H54 (cell line): ENCODE measurements around the gene CEBPG.

Experiments used
- DNase-seq: peaks from one replicate; pipeline ENCODE4 v3.0.0; 2011; ENCODE audit warnings: low spot score, mixed read lengths; ENCODE audit not compliant: insufficient read length
- FAIRE-seq: peaks from 3 replicates; lab custom pipeline; 2011; peaks lifted over from hg19 to GRCh38; lab: Jason Lieb, UNC
- POLR2A ChIP-seq: IDR thresholded peaks from 2 replicates; pipeline ENCODE4 v1.6.1; 2011; ENCODE audit warnings: low read depth, mild to moderate bottlenecking, low read length

Gene CEBPG

DNA sequence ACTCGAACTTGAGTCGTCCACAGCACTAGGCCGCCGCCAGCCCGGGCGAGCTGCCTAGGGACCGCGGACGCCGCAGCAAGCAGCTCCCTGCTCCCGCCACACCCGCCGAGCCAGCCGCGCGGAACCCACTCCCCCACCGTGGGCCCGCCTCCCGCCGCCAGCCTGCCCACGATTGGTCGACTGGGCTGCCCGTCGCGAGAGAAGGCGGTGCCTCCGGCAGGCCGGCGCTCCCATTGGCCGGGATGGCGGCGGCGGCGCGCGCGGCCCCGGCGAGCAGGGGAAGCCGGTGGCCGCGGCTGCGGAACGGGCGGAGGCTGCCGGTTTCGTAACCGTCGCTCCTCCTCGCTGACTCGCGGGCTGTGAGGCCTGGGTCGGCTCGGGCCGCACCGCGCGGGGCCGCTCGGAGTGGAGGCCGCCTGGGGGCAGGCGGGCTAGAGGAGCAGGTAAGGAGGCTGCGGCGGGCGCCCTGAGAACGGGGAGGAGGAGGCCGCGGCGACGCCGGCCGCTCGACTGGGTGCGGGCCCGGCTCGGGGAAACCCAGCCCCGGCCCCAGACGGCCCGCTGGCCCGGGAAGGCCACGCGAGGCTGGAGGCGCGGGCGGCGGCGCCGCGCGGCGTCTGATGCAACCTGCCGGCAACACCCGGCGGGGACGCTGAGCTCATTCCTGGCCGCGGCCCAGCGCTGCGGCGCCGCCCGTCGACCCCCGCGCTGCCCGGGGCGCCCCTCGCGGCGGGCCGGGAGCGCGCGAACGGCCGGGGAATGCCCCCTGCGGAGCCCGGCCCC is at the start of gene CEBPG:
Gene CEBPG, plus strand, starts transcription at position 257 of the 783 bp plus-strand sequence. CDS start 5,531 bp downstream, outside the sequence.
- peak; percentile 83 for TF ChIP-seq POLR2A
- FAIRE-seq, result no peak
- peak; percentile 95 for DNase-seq

DNA sequence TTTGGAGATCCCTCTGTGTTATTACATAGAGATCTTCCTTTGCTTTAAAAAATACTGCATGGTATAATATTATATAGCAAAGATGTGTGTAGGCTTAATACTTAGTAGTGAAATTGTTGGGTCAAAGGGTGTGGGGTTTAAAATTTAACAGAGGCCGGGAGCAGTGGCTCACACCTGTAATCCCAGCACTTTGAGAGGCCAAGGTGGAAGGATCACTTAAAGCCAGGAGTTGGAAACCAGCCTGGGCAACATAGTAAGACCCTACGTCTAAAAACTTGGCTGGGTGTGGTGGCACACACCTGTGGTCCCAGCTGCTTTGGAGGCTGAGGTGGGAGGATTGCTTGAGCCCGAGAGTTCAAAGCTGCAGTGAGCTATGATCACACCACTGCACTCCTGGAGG is 48.9 kb upstream of the CEBPG start:
- FAIRE-seq (no peak), DNase-seq (no peak)

DNA sequence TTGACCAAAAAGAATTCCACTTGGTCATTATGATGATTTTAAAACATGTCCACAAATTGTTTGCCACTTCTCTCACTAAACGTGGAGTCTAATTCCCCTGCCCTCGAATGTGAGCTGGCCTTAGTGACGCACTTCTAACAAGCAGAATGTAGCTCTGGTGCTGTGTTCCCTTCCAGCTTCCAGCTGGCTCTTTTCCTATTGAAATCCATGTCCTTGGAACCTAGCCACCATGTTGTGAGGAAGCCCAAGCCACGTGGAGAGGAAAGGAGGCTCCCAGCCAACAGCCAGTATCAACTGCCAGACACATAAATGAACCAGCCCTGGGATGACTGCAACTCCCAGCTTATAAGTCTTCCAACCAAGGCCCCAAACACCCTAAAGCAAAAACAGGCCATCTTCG is 47.6 kb upstream of the CEBPG start:
- DNase-seq, result no peak
- no peak for FAIRE-seq

More for the DNA sequence above, 48.9 kb upstream of the CEBPG start:
- TF ChIP-seq POLR2A, result no peak

DNA sequence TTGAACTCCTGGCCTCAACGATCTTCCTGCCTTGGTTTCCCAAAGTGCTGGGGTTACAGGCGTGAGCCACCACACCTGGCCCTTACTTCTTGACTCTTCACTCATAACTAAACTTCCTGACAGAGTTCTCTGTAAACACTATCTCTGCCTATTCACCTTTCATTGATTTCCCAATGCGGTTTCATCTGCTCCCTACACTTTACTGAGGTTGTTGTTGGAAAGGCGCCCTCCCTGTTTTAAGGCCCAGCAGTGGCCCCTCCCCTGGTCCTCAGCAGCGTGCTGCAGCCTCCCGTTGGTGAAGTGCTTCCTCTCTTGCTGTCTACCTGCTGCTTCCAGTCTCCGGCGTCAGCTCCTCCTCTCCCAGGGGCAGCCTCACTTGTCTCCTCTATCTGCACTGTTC is 44.4 kb upstream of the CEBPG start:
- TF ChIP-seq POLR2A, result no peak
- FAIRE-seq, result no peak
- no peak for DNase-seq

More for the DNA sequence above, 47.6 kb upstream of the CEBPG start:
- no peak for TF ChIP-seq POLR2A

DNA sequence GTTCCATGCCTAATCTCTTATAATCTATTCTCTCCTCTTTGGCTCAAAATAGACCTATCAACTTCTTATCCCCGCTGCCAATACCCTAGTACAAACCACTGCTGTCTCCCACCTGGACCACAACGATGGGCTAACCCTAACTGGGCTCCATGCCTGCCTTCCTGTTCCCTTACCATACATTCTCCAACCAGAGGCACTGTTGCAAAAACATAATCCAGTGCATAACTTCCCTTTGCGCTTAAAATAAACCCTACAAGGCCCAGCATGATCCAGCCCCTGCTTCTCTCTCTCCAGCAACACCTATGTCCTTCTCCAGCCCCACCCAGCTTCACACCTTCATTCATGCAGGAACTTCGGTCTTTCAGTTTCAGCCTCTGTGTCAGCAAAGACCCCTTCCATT is 43.8 kb upstream of the CEBPG start:
- no peak for TF ChIP-seq POLR2A
- FAIRE-seq, result no peak
- DNase-seq, result no peak

DNA sequence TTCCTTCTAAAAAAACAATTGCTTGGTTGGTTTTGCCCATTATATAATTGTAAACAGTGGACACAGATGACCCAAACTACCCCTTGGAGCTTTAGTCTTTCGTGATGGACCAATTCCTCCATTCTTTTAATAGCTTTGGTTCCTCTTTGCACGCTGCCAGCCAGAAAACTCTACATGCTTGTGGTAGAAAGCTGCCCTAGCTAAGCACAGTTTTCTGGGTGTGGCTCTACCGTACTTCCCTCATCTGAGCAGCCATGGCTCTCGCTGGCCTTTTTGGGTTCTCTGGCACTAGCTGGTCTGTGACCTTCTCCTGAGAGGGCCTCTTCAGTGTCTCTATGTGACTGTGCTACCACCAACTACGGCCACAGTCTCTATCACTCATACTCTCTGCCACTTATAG is 41.3 kb upstream of the CEBPG start:
- TF ChIP-seq POLR2A, result no peak
- DNase-seq, result no peak
- FAIRE-seq, result no peak

DNA sequence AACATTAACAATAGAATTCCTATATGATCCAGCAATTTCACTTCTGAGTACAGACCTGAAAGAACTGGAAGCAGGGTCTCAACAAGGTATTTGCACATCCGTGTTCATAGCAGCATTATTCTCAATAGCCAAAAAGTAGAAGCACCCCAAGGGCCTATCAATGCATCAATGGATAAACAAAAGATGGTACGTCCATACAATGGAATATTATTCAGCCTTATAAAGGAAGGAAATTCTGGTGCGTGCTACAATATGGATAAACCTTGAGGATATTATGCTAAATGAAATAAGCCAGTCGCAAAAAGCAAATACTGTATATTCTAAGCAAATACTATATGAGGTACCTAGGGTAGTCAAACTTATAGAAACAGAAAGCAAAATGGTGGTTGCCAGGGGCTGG is 40.4 kb upstream of the CEBPG start:
- DNase-seq (no peak), FAIRE-seq (no peak)
- TF ChIP-seq POLR2A, result no peak

DNA sequence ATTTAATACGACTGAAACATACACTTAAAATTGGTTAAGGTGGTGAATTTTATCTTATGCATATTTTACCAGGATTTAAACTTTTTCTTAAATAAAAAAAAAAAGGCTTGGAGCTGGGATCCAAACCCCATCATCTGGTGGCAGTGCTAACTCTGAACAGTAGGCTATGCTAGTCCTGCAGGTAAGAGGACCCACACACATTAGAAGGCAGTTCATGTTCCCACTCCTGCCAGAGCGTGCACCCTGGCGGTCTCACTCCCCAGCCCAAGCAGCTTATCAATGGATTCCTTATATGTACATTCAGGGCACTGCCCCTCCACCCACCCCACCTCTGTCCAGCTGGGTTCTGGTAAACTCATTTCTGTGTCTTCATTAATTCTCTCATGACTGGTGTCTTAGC is 39.9 kb upstream of the CEBPG start:
- TF ChIP-seq POLR2A, result no peak
- DNase-seq, result no peak
- FAIRE-seq, result no peak

DNA sequence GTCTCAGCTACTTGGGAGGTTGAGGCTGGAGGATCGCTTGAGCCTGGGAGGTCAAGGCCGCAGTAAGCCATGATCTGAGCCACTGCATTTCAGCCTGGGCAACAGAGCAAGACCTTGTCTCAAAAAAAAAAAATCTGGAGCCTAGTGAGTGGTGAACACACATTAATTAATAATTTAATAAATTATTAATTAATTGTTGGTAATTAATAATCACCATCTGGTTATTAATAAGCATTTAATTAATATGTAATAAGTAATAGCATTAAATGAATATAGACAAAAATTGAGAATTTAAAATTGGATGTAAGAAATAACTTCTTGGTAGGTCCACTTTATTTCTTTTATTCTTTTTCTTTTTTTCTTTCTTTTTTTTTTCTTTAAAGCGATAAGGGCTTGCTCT is 39.2 kb upstream of the CEBPG start:
- DNase-seq, result no peak
- FAIRE-seq, result no peak

DNA sequence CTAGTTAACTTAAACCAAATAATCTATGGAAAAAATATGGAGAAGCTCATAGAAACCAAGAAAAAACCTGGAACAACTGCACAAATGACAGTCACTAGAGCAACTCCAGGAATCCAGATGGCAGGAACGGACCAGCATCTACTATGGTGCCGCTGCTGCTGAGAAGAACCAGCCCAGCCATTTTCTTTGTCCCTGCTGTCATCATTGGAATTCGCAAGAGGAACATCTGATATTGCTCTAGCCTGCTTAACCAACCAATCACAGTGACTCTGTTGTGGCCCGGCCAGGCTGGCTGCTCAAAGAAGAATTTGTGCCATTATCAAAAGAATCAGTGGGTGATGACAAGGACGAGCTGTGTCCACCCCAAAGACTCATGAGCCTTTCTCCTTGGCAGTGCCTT is 38.1 kb upstream of the CEBPG start:
- no peak for FAIRE-seq
- DNase-seq, result no peak
- no peak for TF ChIP-seq POLR2A

More for the DNA sequence above, 39.2 kb upstream of the CEBPG start:
- no peak for TF ChIP-seq POLR2A

DNA sequence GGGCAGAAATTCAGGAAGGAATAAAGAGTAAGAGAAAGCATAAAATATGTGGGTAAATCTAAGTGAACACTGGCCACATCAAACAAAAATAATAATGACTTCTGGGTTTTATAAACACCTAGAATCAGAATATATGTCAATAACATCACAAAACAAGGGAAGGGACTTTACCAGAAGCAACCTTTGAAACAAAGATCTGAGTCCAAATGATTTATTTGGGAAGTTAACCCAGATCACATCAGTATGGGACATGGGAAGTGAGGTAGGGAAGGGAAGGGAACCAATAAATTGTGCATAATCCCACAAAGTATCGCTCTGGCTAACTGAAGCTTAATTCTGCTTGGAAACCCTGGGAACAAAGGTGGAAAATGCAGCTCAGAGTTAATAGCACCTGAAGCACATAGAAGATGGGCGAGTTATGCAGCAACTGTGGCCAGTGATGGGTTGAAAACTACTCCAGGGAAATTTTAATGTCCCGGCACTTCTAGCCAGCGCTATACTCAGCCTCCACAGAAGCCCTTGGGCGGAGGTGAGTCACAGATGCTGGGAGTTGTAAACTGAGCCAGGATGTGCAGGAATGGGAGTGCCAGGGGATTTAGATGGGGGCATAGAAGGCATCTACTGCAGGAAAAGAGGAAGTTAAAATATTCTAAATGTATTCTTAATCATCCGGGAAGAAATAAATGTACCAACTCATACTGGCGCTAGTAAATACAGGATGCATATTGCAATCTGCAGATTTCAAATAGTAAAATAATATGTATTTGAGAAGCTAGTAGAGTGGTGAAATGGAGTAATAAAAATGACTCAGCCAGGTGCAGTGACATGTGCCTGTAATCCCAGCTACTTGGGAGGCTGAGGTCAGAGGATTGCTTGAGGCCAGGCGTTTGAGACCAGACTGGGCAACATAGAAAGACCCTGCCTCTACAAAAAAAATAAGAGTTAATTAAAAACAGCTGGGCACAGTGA is 34.2 kb upstream of the CEBPG start:
- DNase-seq, result no peak
- no peak for TF ChIP-seq POLR2A
- no peak for FAIRE-seq

DNA sequence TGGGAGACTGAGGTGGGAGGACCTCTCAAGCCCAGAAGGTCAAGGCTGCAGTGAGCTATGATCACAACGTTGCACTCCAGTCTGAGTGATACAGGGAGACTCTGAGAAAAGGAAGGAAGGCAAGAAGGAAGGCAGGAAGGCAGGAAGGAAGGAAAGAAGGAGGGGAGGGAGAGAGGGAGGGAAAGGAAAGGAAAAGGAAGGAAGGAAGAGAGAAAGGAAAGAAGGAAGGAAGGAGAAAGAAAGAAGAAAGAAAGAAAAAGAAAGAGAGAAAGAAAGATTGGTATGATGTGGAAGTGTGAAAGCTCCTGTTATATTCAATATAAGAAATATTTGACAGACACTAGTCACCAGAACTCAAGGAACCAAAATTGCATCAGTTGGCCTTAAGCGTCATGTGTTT is 32.5 kb upstream of the CEBPG start:
- DNase-seq (no peak), FAIRE-seq (no peak)
- TF ChIP-seq POLR2A, result no peak

DNA sequence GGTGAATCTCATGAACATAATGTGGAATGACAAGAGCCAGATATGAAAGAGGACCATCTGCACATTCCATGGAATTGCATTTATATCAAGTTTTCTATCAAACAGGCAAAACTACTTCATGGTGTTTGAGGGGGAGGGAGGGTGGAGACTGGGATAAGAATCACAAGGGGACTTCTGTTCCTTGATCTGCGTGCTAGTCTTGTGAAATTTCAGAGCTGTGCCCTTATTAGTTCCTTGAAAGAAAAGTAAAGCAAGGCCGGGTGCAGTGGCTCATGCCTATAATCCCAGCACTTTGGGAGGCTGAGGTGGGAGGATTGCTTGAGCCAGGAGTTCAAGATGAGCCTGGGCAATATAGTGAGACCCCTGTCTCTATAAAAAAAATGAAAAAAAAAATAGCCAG is 30.2 kb upstream of the CEBPG start:
- TF ChIP-seq POLR2A, result no peak
- FAIRE-seq (no peak), DNase-seq (no peak)

DNA sequence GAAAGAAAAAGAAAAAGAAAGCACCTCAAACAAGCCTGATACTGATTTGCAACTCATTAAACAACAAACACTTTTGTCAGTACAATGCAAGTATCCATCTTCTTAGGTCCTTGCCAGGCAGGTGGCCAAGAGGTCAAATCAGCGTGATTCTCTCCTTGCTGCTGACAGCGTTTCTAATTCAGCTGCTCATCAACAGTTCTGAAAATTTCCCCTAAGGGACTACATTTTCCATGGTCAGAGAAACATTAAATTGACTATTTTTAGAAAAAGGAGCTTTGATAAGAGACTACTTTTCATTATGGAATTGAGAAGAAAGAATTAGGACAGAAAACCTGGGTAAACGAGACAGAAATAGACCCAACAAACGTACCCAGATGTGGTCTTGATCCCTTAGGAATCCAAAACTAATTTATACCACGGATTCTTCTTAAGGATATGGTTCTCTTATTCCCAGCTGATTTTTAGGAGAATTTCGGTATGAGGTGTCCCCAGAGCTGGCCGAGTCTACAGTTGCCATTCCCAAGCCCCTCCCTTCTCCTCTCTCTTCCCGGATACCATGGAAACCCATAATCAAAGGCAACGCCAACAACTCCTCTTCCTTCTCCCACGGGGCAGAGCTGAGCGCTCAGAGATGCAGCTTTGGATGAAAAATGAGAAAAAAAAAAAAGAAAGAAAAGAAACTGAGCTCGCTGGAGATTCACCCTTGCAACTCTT is 29.5 kb upstream of the CEBPG start:
- FAIRE-seq (no peak), DNase-seq (no peak)
- no peak for TF ChIP-seq POLR2A

DNA sequence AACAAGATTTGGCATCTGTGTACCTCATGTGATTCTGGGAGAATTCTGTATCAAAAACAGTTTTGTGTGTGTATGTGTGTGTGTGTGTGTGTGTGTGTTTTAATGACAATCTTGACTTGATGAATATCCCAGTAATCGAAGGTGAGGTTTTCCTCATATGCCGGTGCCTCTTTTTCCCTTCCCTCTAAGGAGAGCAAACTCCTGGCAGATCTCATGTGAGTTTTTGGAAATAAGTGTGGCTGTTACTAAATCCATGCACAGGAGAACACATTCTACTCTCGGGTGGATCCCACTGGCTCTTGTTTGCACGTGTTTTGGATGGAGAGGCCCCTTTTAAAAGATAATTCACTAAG is 29.0 kb upstream of the CEBPG start:
- FAIRE-seq (no peak), DNase-seq (no peak)
- TF ChIP-seq POLR2A, result no peak
